Keratinocyte (primary cell): ENCODE measurements around the gene NUDT12. TPM values are rescaled to one million over a fixed set of nuclear protein-coding genes. Genes with fewer than 3 reads are reported as not detected.

Experiments used
- DNase-seq: peaks from one replicate; pipeline ENCODE4 v3.0.0-alpha.2; 2011; ENCODE audit warnings: low read depth, missing footprints, low spot score
- FAIRE-seq: peaks from 2 replicates; lab custom pipeline; 2011; peaks lifted over from hg19 to GRCh38; lab: Jason Lieb, UNC
- H2AFZ ChIP-seq: 2 replicates; pipeline ENCODE4 v1.6.0; 2012; ENCODE audit warnings: low read length, control low read depth, inconsistent platforms; ENCODE audit not compliant: control insufficient read depth
- H3K27ac ChIP-seq: 2 replicates; pipeline ENCODE4 v1.5.1; 2011; ENCODE audit warnings: low read length; ENCODE audit not compliant: control insufficient read depth, insufficient read depth
- H3K27me3 ChIP-seq: 3 replicates; pipeline ENCODE4 v1.6.0; 2011; ENCODE audit warnings: low read length; ENCODE audit not compliant: control insufficient read depth, insufficient read depth; ENCODE audit errors: extremely low read depth
- H3K36me3 ChIP-seq, 2 experiments: 2 replicates in 1 of 2; 3 replicates in 1 of 2; pipeline ENCODE4 v1.5.1; 2011; ENCODE audit warnings: low read length in 2 of 2, mild to moderate bottlenecking in 1 of 2; ENCODE audit not compliant: control insufficient read depth in 2 of 2, insufficient read depth in 2 of 2; ENCODE audit errors: extremely low read depth in 1 of 2
- H3K4me1 ChIP-seq: 3 replicates; pipeline ENCODE4 v1.5.1; 2011; ENCODE audit warnings: low read length; ENCODE audit not compliant: control insufficient read depth, insufficient read depth; ENCODE audit errors: extremely low read depth
- H3K4me2 ChIP-seq: 3 replicates; pipeline ENCODE4 v1.6.0; 2011; ENCODE audit warnings: low read depth, low read length; ENCODE audit not compliant: control insufficient read depth, insufficient read depth; ENCODE audit errors: extremely low read depth
- H3K4me3 ChIP-seq, 3 experiments: fragments of 200-600 bp in 1 of 3; sonication (generic) in 1 of 3; 2 replicates in 2 of 3; 3 replicates in 1 of 3; pipeline ENCODE4 v1.5.1; 2011 to 2016; ENCODE audit warnings: low read length in 3 of 3, mild to moderate bottlenecking in 3 of 3, control low read depth in 2 of 3, inconsistent platforms in 1 of 3, low read depth in 1 of 3, mixed read lengths in 1 of 3, mixed run types in 1 of 3, moderate library complexity in 1 of 3; ENCODE audit not compliant: control insufficient read depth in 2 of 3, insufficient read depth in 2 of 3; ENCODE audit errors: extremely low read depth in 1 of 3
- H3K79me2 ChIP-seq: 2 replicates; pipeline ENCODE4 v1.6.0; 2012; ENCODE audit warnings: low read length; ENCODE audit not compliant: control insufficient read depth, insufficient read depth
- H3K9ac ChIP-seq: 3 replicates; pipeline ENCODE4 v1.6.0; 2011; ENCODE audit warnings: low read length; ENCODE audit not compliant: control insufficient read depth, insufficient read depth; ENCODE audit errors: extremely low read depth
- H3K9me1 ChIP-seq: 3 replicates; pipeline ENCODE4 v1.6.0; 2011; ENCODE audit warnings: low read length; ENCODE audit not compliant: control insufficient read depth, insufficient read depth; ENCODE audit errors: extremely low read depth
- H3K9me3 ChIP-seq: 2 replicates; pipeline ENCODE4 v1.5.1; 2012; ENCODE audit warnings: low read depth, low read length; ENCODE audit not compliant: control insufficient read depth
- H4K20me1 ChIP-seq: 3 replicates; pipeline ENCODE4 v1.6.0; 2011; ENCODE audit warnings: low read length; ENCODE audit not compliant: control insufficient read depth, insufficient read depth; ENCODE audit errors: extremely low read depth
- CTCF ChIP-seq, 3 experiments: IDR thresholded peaks in 1 of 3; conservative IDR thresholded peaks in 1 of 3; optimal IDR thresholded peaks in 1 of 3; 2 replicates in 2 of 3; 3 replicates in 1 of 3; pipeline versions ENCODE3 to v1.5.1; 2011; ENCODE audit warnings: low read length in 3 of 3, mild to moderate bottlenecking in 3 of 3, moderate library complexity in 2 of 3, control low read depth in 1 of 3, inconsistent platforms in 1 of 3; ENCODE audit not compliant: insufficient read depth in 2 of 3; ENCODE audit errors: extremely low read depth in 1 of 3
- EZH2 ChIP-seq: IDR thresholded peaks from one replicate; pipeline ENCODE4 v1.6.1; 2012; ENCODE audit warnings: inconsistent platforms, mild to moderate bottlenecking, low read length, moderate library complexity
- dilution Hi-C: fragments of 300-500 bp; cut with MboI; formaldehyde crosslinking; loops from one replicate; pipeline ENCODE4 v1.7.0; 2020; ENCODE audit warnings: low sequenced_read_pairs; ENCODE audit not compliant: extremely low pct_ligation_motif_present
- polyA plus RNA-seq, 5 experiments: library from polyadenylated mRNA; depleted of rRNA in 3 of 5; stranded (reverse) in 3 of 5; stranded (forward) in 1 of 5; unstranded in 1 of 5; fragments of >200 nt; gene quantifications; 1 replicate in 1 of 5; 2 replicates in 3 of 5; 3 replicates in 1 of 5; pipeline versions ENCODE4 v1.2.1 to v1.2.3, GENCODE V29; 2011 to 2012; ENCODE audit warnings: missing spikeins in 2 of 5, low read depth in 1 of 5, low replicate concordance in 1 of 5

The NUDT12 gene
- polyA plus RNA-seq, 1 donor (not counting 4 experiments of a cell fraction or from before 2014, with no cell fraction given): 17.6 TPM

GRCh38 chr5:103503066-103503465 lies 59.5 kb downstream of the NUDT12 start:
- no peak overlapping the region for H3K27ac ChIP-seq
- H3K4me2 ChIP-seq: no peak overlapping the region
- no peak overlapping the region for H2AFZ ChIP-seq
- H3K9me3 ChIP-seq: no peaks in the 10 kb centered on the region
- no peaks in the 10 kb centered on the region for H3K4me1 ChIP-seq
- H3K27me3 ChIP-seq: peaks cover 3% of the 10 kb centered on the region
- DNase-seq: no peak
- no peaks in the 10 kb centered on the region for H3K36me3 ChIP-seq
- dilution Hi-C loops: no loop called here
- H3K9me1 ChIP-seq: no peaks in the 10 kb centered on the region
- H3K9ac ChIP-seq: no peak overlapping the region
- no peaks in the 10 kb centered on the region for H4K20me1 ChIP-seq
- no peaks in the 10 kb centered on the region for H3K79me2 ChIP-seq
- H3K4me3 ChIP-seq: no peak overlapping the region
- no peak for TF ChIP-seq EZH2
- no peak for TF ChIP-seq CTCF (optimal IDR thresholded peaks at IDR 0.05 in 1 of 3, IDR thresholded peaks at IDR 0.05 in 1 of 3, conservative IDR thresholded peaks at IDR 0.05 in 1 of 3; ENCODE audit: extremely low read depth in 1 of 3, insufficient read depth in 2 of 3, low read length in 3 of 3)
- FAIRE-seq: no peak

GRCh38 chr5:103502662-103503061 lies 59.9 kb downstream of the NUDT12 start:
- Histone ChIP-seq H2AFZ (no peak overlapping the region), H3K9me1 (no peaks in the 10 kb centered on the region), H3K9ac (no peak overlapping the region), H3K4me3 (no peak overlapping the region), H3K27ac (no peak overlapping the region), H3K27me3 (no peaks in the 10 kb centered on the region), H3K4me2 (no peak overlapping the region), H3K79me2 (no peaks in the 10 kb centered on the region), H3K9me3 (no peaks in the 10 kb centered on the region), H4K20me1 (no peaks in the 10 kb centered on the region), H3K4me1 (no peaks in the 10 kb centered on the region), H3K36me3 (no peaks in the 10 kb centered on the region)
- dilution Hi-C loops: no loop called here
- TF ChIP-seq EZH2: no peak
- TF ChIP-seq CTCF (optimal IDR thresholded peaks at IDR 0.05 in 1 of 3, IDR thresholded peaks at IDR 0.05 in 1 of 3, conservative IDR thresholded peaks at IDR 0.05 in 1 of 3; ENCODE audit: extremely low read depth in 1 of 3, insufficient read depth in 2 of 3, low read length in 3 of 3): no peak
- no peak for DNase-seq
- FAIRE-seq: no peak
